HUDEP-2 (cell line): Measurements from ENCODE around the gene MAP3K4.

Experiments used
- DNase-seq, 76 experiments: peaks; one replicate each; lab custom pipeline; 2025; ENCODE audit not compliant: unreplicated experiment in 76 of 76; lab: John Stamatoyannopoulos, UW

Gene MAP3K4

GRCh38 chr6:161137320-161137719, 145.8 kb downstream of the MAP3K4 start:
- DNase-seq = no peak

- DNase-seq = no peak
Measured at GRCh38 chr6:161137839-161138542, 146.4 kb downstream of the MAP3K4 start.

GRCh38 chr6:161138543-161139303, 147.2 kb downstream of the MAP3K4 start:
- no peak for DNase-seq

GRCh38 chr6:161139304-161139765, 147.8 kb downstream of the MAP3K4 start:
- no peak for DNase-seq

GRCh38 chr6:161139766-161140553, 148.4 kb downstream of the MAP3K4 start:
- DNase-seq = peak in 68 of 76 experiments; percentile 9 to 84 (median 68)

GRCh38 chr6:161140554-161140875, 148.9 kb downstream of the MAP3K4 start:
- no peak for DNase-seq

GRCh38 chr6:161141173-161141572, 149.6 kb downstream of the MAP3K4 start:
- DNase-seq = no peak

- no peak for DNase-seq
Measured at GRCh38 chr6:161142957-161143296, 151.4 kb downstream of the MAP3K4 start.

GRCh38 chr6:161143663-161144430, 152.3 kb downstream of the MAP3K4 start:
- no peak for DNase-seq

- DNase-seq = no peak
Measured at GRCh38 chr6:161150136-161150535, 158.6 kb downstream of the MAP3K4 start.

GRCh38 chr6:161150566-161150965, 159.0 kb downstream of the MAP3K4 start:
- no peak for DNase-seq

- no peak for DNase-seq
Measured at GRCh38 chr6:161151059-161151645, 159.6 kb downstream of the MAP3K4 start.

GRCh38 chr6:161151660-161152526, 160.3 kb downstream of the MAP3K4 start:
- no peak for DNase-seq

- no peak for DNase-seq
Measured at GRCh38 chr6:161152527-161152862, 160.9 kb downstream of the MAP3K4 start.

GRCh38 chr6:161152907-161153662, 161.5 kb downstream of the MAP3K4 start:
- peak in 23 of 76 experiments; percentile 6 to 39 (median 19) for DNase-seq

GRCh38 chr6:161153725-161154124, 162.2 kb downstream of the MAP3K4 start:
- no peak for DNase-seq

GRCh38 chr6:161154796-161155335, 163.3 kb downstream of the MAP3K4 start:
- DNase-seq = no peak

GRCh38 chr6:161161121-161161520, 169.6 kb downstream of the MAP3K4 start:
- no peak for DNase-seq
